ENCODE results near the gene CCDC170.

CCDC170 gene

GRCh38 chr6:151561238-151561637 lies 67.4 kb downstream of the CCDC170 start:
- no peak overlapping the region for H3K27ac ChIP-seq (ENCODE audit: insufficient read depth, low read length, poor library complexity, severe bottlenecking)
- H3K9me3 ChIP-seq (ENCODE audit: control insufficient read depth, low read length), result no peaks in the 10 kb centered on the region
- H3K4me1 ChIP-seq (ENCODE audit: control insufficient read depth, insufficient read depth, low read length, poor library complexity, severe bottlenecking), result no peaks in the 10 kb centered on the region
- no peaks in the 10 kb centered on the region for H3K36me3 ChIP-seq (ENCODE audit: control insufficient read depth, insufficient read depth, low read length)
- DNase-seq, result no peak
- H3K4me3 ChIP-seq (ENCODE audit: insufficient read depth, low read depth, low read length, poor library complexity, severe bottlenecking), result no peak overlapping the region
- no peaks in the 10 kb centered on the region for H3K27me3 ChIP-seq (replicated peaks; ENCODE audit: control insufficient read depth, insufficient read depth, low read length, poor library complexity, severe bottlenecking)

GRCh38 chr6:151564654-151565053 lies 70.8 kb downstream of the CCDC170 start:
- H3K4me1 ChIP-seq (ENCODE audit: control insufficient read depth, insufficient read depth, low read length, poor library complexity, severe bottlenecking), result no peaks in the 10 kb centered on the region
- H3K36me3 ChIP-seq (ENCODE audit: control insufficient read depth, insufficient read depth, low read length), result no peaks in the 10 kb centered on the region
- H3K9me3 ChIP-seq (ENCODE audit: control insufficient read depth, low read length), result no peaks in the 10 kb centered on the region
- no peak overlapping the region for H3K4me3 ChIP-seq (ENCODE audit: insufficient read depth, low read depth, low read length, poor library complexity, severe bottlenecking)
- no peak overlapping the region for H3K27ac ChIP-seq (ENCODE audit: insufficient read depth, low read length, poor library complexity, severe bottlenecking)
- H3K27me3 ChIP-seq (replicated peaks; ENCODE audit: control insufficient read depth, insufficient read depth, low read length, poor library complexity, severe bottlenecking), result no peaks in the 10 kb centered on the region
- no peak for DNase-seq

GRCh38 chr6:151565940-151566339 lies 72.1 kb downstream of the CCDC170 start:
- Histone ChIP-seq H3K4me3 (ENCODE audit: insufficient read depth, low read depth, low read length, poor library complexity, severe bottlenecking) (no peak overlapping the region), H3K27me3 (replicated peaks; ENCODE audit: control insufficient read depth, insufficient read depth, low read length, poor library complexity, severe bottlenecking) (no peaks in the 10 kb centered on the region), H3K27ac (ENCODE audit: insufficient read depth, low read length, poor library complexity, severe bottlenecking) (no peak overlapping the region), H3K36me3 (ENCODE audit: control insufficient read depth, insufficient read depth, low read length) (no peaks in the 10 kb centered on the region), H3K9me3 (ENCODE audit: control insufficient read depth, low read length) (no peaks in the 10 kb centered on the region), H3K4me1 (ENCODE audit: control insufficient read depth, insufficient read depth, low read length, poor library complexity, severe bottlenecking) (no peaks in the 10 kb centered on the region)
- DNase-seq, result no peak

DNA sequence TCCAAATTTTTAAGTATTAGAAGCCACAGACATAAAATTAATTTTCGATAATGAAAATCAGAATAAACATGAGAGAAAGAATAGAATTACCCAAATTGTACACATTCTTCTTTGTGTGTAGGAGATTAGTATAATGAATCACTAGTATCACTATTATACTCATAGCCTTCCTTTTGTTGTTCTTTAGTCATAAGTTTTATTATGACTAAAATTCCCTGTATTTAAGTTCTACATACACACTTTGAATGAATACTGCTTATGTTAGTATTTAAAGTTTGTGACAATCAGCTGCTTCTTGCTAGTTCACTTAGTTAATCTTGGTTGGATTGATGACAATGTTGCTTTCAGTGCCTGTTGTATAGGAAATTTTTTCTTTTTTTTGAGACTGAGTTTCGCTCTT lies 72.7 kb downstream of the CCDC170 start:
- no peaks in the 10 kb centered on the region for H3K36me3 ChIP-seq (ENCODE audit: control insufficient read depth, insufficient read depth, low read length)
- H3K4me1 ChIP-seq (ENCODE audit: control insufficient read depth, insufficient read depth, low read length, poor library complexity, severe bottlenecking), result no peaks in the 10 kb centered on the region
- H3K27ac ChIP-seq (ENCODE audit: insufficient read depth, low read length, poor library complexity, severe bottlenecking), result no peak overlapping the region
- H3K9me3 ChIP-seq (ENCODE audit: control insufficient read depth, low read length), result no peaks in the 10 kb centered on the region
- H3K4me3 ChIP-seq (ENCODE audit: insufficient read depth, low read depth, low read length, poor library complexity, severe bottlenecking), result no peak overlapping the region
- no peak for DNase-seq
- H3K27me3 ChIP-seq (replicated peaks; ENCODE audit: control insufficient read depth, insufficient read depth, low read length, poor library complexity, severe bottlenecking), result no peaks in the 10 kb centered on the region

DNA sequence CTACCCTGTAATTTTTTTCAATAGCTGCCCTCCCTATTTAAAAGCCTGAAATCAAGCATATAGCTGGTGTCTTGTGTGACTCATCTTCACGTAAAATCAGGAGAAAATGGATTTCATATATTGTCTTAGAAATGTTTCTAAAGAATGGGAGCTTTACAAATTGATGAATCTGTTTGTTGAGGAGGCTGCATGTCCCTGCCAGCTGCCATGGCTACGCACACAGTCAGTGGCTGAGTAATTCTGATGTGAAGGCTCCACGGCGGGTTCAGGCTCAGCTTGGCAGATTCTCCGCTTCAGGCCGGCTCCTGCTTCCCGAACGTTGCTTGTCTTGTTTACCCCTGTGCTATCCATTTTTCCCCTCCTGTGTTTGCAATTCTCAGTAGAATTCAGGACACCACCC lies 82.8 kb downstream of the CCDC170 start:
- Histone ChIP-seq H3K9me3 (ENCODE audit: control insufficient read depth, low read length) (no peaks in the 10 kb centered on the region), H3K4me1 (ENCODE audit: control insufficient read depth, insufficient read depth, low read length, poor library complexity, severe bottlenecking) (no peaks in the 10 kb centered on the region), H3K27me3 (replicated peaks; ENCODE audit: control insufficient read depth, insufficient read depth, low read length, poor library complexity, severe bottlenecking) (no peaks in the 10 kb centered on the region), H3K36me3 (ENCODE audit: control insufficient read depth, insufficient read depth, low read length) (no peaks in the 10 kb centered on the region), H3K4me3 (ENCODE audit: insufficient read depth, low read depth, low read length, poor library complexity, severe bottlenecking) (no peak overlapping the region), H3K27ac (ENCODE audit: insufficient read depth, low read length, poor library complexity, severe bottlenecking) (no peak overlapping the region)
- no peak for DNase-seq

DNA sequence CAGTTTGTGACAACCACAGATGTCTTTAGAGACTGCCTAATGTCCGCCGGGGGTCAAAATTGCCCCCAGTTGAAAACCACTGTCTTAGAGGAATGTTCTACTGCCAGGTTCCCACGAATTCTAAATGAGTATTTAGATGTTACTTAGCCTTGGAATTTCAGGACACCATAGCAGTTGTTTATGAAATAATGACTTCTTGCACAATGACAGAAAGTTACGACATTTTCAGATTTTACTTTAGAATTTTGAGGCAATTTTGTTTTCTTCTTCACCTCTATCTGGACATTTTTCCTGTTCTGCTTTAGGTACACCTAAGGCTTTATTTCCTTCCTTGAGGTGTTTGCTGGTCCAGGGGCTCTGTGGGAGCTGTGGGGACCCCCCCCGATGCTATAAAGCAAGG lies 83.4 kb downstream of the CCDC170 start:
- H3K27me3 ChIP-seq (replicated peaks; ENCODE audit: control insufficient read depth, insufficient read depth, low read length, poor library complexity, severe bottlenecking), result no peaks in the 10 kb centered on the region
- no peaks in the 10 kb centered on the region for H3K9me3 ChIP-seq (ENCODE audit: control insufficient read depth, low read length)
- H3K27ac ChIP-seq (ENCODE audit: insufficient read depth, low read length, poor library complexity, severe bottlenecking), result no peak overlapping the region
- no peak for DNase-seq
- H3K36me3 ChIP-seq (ENCODE audit: control insufficient read depth, insufficient read depth, low read length), result no peaks in the 10 kb centered on the region
- H3K4me3 ChIP-seq (ENCODE audit: insufficient read depth, low read depth, low read length, poor library complexity, severe bottlenecking), result no peak overlapping the region
- no peaks in the 10 kb centered on the region for H3K4me1 ChIP-seq (ENCODE audit: control insufficient read depth, insufficient read depth, low read length, poor library complexity, severe bottlenecking)

GRCh38 chr6:151585741-151586140 lies 91.9 kb downstream of the CCDC170 start:
- DNase-seq, result no peak
- no peaks in the 10 kb centered on the region for H3K27me3 ChIP-seq (replicated peaks; ENCODE audit: control insufficient read depth, insufficient read depth, low read length, poor library complexity, severe bottlenecking)
- no peak overlapping the region for H3K4me3 ChIP-seq (ENCODE audit: insufficient read depth, low read depth, low read length, poor library complexity, severe bottlenecking)
- no peak overlapping the region for H3K27ac ChIP-seq (ENCODE audit: insufficient read depth, low read length, poor library complexity, severe bottlenecking)
- no peaks in the 10 kb centered on the region for H3K36me3 ChIP-seq (ENCODE audit: control insufficient read depth, insufficient read depth, low read length)
- H3K9me3 ChIP-seq (ENCODE audit: control insufficient read depth, low read length), result no peaks in the 10 kb centered on the region
- no peaks in the 10 kb centered on the region for H3K4me1 ChIP-seq (ENCODE audit: control insufficient read depth, insufficient read depth, low read length, poor library complexity, severe bottlenecking)

DNA sequence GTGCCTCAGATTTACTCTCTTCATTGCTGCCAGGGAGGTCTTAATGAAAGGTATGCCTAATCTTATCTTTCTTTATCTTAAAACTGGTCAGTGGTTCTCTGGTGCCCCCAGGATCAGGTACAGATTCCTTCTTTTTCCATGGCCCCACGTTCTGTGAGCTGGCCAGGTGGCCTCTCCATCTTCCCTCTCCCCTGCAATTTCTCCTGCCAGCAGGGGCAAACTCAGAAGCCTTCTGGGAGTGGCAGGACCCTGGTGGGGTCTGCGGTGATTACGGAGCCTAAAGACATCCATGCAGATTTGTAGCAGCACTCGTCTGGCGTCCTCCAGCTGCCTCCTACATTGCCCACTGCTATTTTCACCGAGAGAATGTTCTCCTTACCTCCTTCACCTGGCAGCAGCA lies 95.8 kb downstream of the CCDC170 start:
- H3K4me3 ChIP-seq (ENCODE audit: insufficient read depth, low read depth, low read length, poor library complexity, severe bottlenecking), result no peak overlapping the region
- H3K4me1 ChIP-seq (ENCODE audit: control insufficient read depth, insufficient read depth, low read length, poor library complexity, severe bottlenecking), result no peaks in the 10 kb centered on the region
- no peaks in the 10 kb centered on the region for H3K9me3 ChIP-seq (ENCODE audit: control insufficient read depth, low read length)
- DNase-seq, result no peak
- H3K27ac ChIP-seq (ENCODE audit: insufficient read depth, low read length, poor library complexity, severe bottlenecking), result no peak overlapping the region
- no peaks in the 10 kb centered on the region for H3K27me3 ChIP-seq (replicated peaks; ENCODE audit: control insufficient read depth, insufficient read depth, low read length, poor library complexity, severe bottlenecking)
- H3K36me3 ChIP-seq (ENCODE audit: control insufficient read depth, insufficient read depth, low read length), result no peaks in the 10 kb centered on the region

GRCh38 chr6:151590742-151591141 lies 96.9 kb downstream of the CCDC170 start:
- Histone ChIP-seq H3K27me3 (replicated peaks; ENCODE audit: control insufficient read depth, insufficient read depth, low read length, poor library complexity, severe bottlenecking) (no peaks in the 10 kb centered on the region), H3K36me3 (ENCODE audit: control insufficient read depth, insufficient read depth, low read length) (no peaks in the 10 kb centered on the region), H3K27ac (ENCODE audit: insufficient read depth, low read length, poor library complexity, severe bottlenecking) (no peak overlapping the region), H3K4me1 (ENCODE audit: control insufficient read depth, insufficient read depth, low read length, poor library complexity, severe bottlenecking) (no peaks in the 10 kb centered on the region), H3K9me3 (ENCODE audit: control insufficient read depth, low read length) (no peaks in the 10 kb centered on the region), H3K4me3 (ENCODE audit: insufficient read depth, low read depth, low read length, poor library complexity, severe bottlenecking) (no peak overlapping the region)
- no peak for DNase-seq

GRCh38 chr6:151592449-151593159 lies 98.8 kb downstream of the CCDC170 start:
- no peaks in the 10 kb centered on the region for H3K4me1 ChIP-seq (ENCODE audit: control insufficient read depth, insufficient read depth, low read length, poor library complexity, severe bottlenecking)
- H3K4me3 ChIP-seq (ENCODE audit: insufficient read depth, low read depth, low read length, poor library complexity, severe bottlenecking), result no peak overlapping the region
- H3K9me3 ChIP-seq (ENCODE audit: control insufficient read depth, low read length), result no peaks in the 10 kb centered on the region
- DNase-seq, result no peak
- H3K27me3 ChIP-seq (replicated peaks; ENCODE audit: control insufficient read depth, insufficient read depth, low read length, poor library complexity, severe bottlenecking), result no peaks in the 10 kb centered on the region
- H3K36me3 ChIP-seq (ENCODE audit: control insufficient read depth, insufficient read depth, low read length), result no peaks in the 10 kb centered on the region
- H3K27ac ChIP-seq (ENCODE audit: insufficient read depth, low read length, poor library complexity, severe bottlenecking), result no peak overlapping the region
